ENCODE measurements around the gene TPPP.
"Not testable (repeated sequence)": the region's sequence is repeated elsewhere in the genome, so short reads cannot be mapped to it uniquely, and the experiment has no call there.

Gene TPPP

DNA sequence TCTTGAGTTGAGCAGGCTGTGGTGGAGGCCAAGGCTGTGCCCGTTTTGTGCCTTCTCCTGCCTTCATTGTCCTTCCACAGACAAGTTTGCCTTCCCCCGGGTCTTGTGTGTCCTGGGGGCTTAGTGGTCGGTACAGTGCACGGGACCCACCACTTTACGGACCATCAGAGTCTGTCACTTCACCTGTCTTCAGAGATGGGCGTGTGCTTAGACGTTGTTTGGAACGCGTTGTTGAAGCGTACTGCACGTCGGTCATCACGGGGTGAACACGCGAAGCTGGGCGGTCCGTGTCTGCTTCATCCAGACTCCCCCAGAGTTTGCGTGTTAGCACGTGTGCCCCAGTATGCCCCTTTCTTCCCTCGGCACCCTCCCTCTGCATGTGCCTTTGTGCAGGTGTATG lies 56.2 kb downstream of the TPPP start:
- TF ChIP-seq, protein P1, sequence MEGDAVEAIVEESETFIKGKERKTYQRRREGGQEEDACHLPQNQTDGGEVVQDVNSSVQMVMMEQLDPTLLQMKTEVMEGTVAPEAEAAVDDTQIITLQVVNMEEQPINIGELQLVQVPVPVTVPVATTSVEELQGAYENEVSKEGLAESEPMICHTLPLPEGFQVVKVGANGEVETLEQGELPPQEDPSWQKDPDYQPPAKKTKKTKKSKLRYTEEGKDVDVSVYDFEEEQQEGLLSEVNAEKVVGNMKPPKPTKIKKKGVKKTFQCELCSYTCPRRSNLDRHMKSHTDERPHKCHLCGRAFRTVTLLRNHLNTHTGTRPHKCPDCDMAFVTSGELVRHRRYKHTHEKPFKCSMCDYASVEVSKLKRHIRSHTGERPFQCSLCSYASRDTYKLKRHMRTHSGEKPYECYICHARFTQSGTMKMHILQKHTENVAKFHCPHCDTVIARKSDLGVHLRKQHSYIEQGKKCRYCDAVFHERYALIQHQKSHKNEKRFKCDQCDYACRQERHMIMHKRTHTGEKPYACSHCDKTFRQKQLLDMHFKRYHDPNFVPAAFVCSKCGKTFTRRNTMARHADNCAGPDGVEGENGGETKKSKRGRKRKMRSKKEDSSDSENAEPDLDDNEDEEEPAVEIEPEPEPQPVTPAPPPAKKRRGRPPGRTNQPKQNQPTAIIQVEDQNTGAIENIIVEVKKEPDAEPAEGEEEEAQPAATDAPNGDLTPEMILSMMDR (IDR thresholded peaks at IDR 0.05; ENCODE audit: low read depth, low read length), result no peak

DNA sequence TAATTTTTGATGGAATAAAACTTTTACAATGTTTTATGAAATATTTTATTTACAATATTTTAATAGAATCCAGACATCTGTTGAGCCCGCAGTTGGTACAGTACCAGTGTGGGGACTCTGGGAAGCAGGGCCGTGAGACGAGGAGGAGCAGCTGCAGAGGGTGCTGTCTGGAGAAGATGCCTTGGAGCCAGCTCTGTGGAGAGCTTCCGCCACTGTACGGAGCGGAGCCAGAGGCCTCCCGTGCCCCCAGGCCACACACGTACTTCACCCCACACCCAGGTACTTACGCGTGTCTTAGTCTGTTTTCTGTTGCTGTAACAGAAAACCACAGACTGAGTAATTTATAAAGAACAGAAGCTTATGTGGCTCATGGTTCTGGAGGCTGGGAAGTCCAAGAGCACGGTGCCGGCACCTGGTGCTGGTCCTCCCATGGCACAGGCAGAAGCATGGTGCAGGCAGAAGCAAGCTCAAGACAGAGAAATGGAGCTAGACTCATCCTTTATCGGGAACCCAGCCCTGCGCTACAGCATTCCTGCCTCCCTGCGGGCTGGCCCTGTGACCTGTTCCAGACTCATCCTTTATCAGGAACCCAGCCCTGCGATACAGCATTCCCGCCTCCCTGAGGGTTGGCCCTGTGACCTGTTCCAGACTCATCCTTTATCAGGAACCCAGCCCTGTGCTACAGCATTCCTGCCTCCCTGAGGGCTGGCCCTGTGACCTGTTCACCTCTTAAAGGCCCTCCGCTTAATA lies 57.7 kb downstream of the TPPP start:
- no peak overlapping the region for H3K4me3 ChIP-seq (ENCODE audit: low read depth, low read length)
- TF ChIP-seq, protein P1 (IDR thresholded peaks at IDR 0.05; ENCODE audit: low read depth, low read length), result no peak

More for the DNA sequence above, 56.2 kb downstream of the TPPP start:
- H3K4me3 ChIP-seq (ENCODE audit: low read depth, low read length), result no peak overlapping the region

DNA sequence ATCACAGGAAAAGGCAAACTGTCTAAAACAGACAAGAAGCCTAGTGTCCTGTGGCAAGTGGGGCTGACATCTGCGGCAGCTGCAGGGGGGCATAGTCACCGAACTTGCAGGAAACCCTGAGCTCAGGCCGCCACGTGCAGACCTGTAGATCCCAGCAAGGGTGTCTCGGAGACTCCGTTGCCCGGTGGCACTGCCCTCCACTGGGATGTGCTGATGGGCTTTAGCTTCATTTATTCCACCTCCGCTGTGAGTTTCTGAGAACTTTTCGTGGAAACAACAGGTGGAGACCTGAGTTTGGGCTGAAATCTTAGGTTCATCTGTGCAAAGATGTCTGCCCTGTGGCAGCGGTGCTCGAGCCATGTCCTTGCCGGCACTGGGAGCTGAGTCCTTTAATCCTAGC lies 59.0 kb downstream of the TPPP start:
- H3K4me3 ChIP-seq (ENCODE audit: low read depth, low read length), result no peak overlapping the region
- TF ChIP-seq, protein P1 (IDR thresholded peaks at IDR 0.05; ENCODE audit: low read depth, low read length), result no peak

DNA sequence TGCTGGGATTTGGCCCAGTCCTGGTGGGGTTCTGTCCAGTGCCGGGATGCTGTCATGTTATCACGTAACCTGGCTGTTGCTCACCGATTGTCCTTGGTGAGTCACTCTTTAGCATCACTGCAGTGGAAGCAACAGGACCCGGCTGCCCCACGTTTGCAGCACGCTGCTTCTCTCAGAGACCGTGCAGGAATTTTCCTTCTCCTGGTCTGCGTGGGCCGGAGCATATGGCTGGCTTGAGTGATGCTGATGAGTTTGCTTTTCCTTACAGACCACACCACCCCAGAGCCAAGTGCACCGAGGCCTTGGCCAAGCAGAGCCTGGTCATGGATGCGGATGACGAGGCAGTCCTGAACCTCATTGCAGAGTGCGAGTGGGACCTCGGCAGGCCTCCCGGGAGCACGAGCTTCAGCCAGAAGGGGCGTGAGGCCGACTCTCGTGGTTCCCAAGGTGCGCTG lies 59.6 kb downstream of the TPPP start:
- H3K4me3 ChIP-seq (ENCODE audit: low read depth, low read length), result no peak overlapping the region
- TF ChIP-seq, protein P1 (IDR thresholded peaks at IDR 0.05; ENCODE audit: low read depth, low read length), result no peak

DNA sequence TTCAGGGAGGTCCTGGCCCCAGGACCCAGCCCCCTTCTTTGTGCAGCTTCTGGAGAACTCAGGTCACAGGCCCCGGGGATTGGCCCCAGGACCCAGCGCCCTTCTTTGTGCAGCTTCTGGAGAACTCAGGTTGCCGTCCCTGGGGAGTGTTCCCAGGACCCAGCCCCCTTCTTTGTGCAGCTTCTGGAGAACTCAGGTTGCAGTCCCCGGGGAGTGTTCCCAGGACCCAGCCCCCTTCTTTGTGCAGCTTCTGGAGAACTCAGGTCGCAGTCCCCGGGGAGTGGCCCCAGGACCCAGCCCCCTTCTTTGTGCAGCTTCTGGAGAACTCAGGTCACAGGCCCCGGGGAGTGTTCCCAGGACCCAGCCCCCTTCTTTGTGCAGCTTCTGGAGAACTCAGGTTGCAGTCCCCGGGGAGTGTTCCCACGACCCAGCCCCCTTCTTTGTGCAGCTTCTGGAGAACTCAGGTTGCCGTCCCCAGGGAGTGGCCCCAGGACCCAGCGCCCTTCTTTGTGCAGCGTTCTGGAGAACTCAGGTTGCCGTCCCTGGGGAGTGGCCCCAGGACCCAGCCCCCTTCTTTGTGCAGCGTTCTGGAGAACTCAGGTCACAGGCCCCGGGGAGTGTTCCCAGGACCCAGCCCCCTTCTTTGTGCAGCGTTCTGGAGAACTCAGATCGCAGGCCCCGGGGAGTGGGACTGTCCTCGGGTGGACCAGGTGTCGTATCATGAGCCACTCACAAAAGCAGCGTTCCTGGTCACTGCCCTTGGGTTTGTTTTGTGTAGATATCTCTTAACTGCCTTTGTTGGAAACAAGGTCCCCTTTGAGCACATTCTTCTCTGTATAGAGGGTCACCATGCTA lies 64.6 kb downstream of the TPPP start:
- H3K4me3 ChIP-seq (ENCODE audit: low read depth, low read length), result not testable (repeated sequence)

DNA sequence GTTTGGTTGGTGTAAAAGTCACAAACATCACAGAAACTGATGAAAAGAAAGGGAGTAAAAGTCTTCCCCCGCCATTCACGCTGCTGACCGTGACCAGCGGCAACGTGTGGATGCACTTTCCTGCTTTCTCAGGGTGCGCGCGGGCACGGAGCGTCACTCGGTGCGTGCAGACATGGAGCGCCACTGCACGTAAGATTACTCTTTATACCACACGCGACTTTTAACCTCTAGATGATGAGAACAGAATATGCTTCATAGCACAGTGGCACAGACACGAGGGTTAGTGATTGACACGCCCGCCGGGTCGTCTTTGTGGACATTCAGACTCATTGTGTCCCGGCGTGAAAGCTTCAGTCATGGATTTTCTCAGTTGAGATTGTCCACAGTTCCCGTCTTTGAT lies 65.3 kb downstream of the TPPP start:
- TF ChIP-seq, protein P1 (IDR thresholded peaks at IDR 0.05; ENCODE audit: low read depth, low read length), result no peak
- no peak overlapping the region for H3K4me3 ChIP-seq (ENCODE audit: low read depth, low read length)

DNA sequence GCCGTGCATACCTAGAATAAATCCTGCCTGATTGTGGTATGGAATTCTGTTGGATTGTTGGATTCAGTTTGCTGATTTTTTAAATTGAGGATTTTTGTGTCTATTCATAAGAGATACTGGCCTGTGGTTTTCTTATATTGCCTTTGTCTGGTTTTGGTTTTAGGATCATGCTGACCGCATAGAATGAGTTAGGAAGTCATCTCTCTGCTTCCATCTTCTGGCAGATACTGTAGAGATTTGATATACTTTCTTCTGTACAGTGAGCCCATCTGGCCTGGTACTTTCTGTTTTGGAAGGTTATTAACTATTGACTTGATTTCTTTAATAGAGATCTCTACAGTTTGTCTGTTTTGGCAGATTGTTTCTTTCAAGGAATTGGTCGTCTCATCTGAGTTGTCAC lies 66.3 kb downstream of the TPPP start:
- no peak overlapping the region for H3K4me3 ChIP-seq (ENCODE audit: low read depth, low read length)
- TF ChIP-seq, protein P1 (IDR thresholded peaks at IDR 0.05; ENCODE audit: low read depth, low read length), result no peak

Measured in WI38 (cell line).